ENCODE results near the gene DUSP5.
A peak's percentile ranks its signal among the peaks of the same experiment; 100 is the strongest.
"Not testable (repeated sequence)": the region's sequence is repeated elsewhere in the genome, so short reads cannot be mapped to it uniquely, and the experiment has no call there.

DUSP5 gene

GRCh38 chr10:110461088-110461487 lies 36.6 kb upstream of the DUSP5 start:
- Histone ChIP-seq H3K4me1 (ENCODE audit: control insufficient read depth in 2 of 2, insufficient read depth in 2 of 2, low read length in 2 of 2) (peaks cover 0 to 4% of the 10 kb centered on the region in 2 donors), H3K27me3 (ENCODE audit: control insufficient read depth in 2 of 2, insufficient read depth in 2 of 2, low read length in 2 of 2) (no peaks in the 10 kb centered on the region), H3K36me3 (ENCODE audit: control insufficient read depth in 2 of 2, insufficient read depth in 2 of 2, low read length in 2 of 2) (no peaks in the 10 kb centered on the region), H3K9ac (ENCODE audit: low read depth in 1 of 2, low read length in 2 of 2) (no peak overlapping the region), H3K27ac (ENCODE audit: low read depth in 2 of 2, low read length in 2 of 2) (peak overlapping the region in 1 of 2 donors; percentile 38), H3K9me3 (ENCODE audit: control insufficient read depth in 2 of 2, low read length in 2 of 2) (no peaks in the 10 kb centered on the region), H3K4me3 (ENCODE audit: low read length in 2 of 2) (no peak overlapping the region)

- Histone ChIP-seq H3K4me1 (ENCODE audit: control insufficient read depth in 2 of 2, insufficient read depth in 2 of 2, low read length in 2 of 2) (peaks cover 0 to 4% of the 10 kb centered on the region in 2 donors), H3K27ac (ENCODE audit: low read depth in 2 of 2, low read length in 2 of 2) (no peak overlapping the region), H3K9me3 (ENCODE audit: control insufficient read depth in 2 of 2, low read length in 2 of 2) (no peaks in the 10 kb centered on the region)
Measured at GRCh38 chr10:110461530-110461929, 36.2 kb upstream of the DUSP5 start.

DNA sequence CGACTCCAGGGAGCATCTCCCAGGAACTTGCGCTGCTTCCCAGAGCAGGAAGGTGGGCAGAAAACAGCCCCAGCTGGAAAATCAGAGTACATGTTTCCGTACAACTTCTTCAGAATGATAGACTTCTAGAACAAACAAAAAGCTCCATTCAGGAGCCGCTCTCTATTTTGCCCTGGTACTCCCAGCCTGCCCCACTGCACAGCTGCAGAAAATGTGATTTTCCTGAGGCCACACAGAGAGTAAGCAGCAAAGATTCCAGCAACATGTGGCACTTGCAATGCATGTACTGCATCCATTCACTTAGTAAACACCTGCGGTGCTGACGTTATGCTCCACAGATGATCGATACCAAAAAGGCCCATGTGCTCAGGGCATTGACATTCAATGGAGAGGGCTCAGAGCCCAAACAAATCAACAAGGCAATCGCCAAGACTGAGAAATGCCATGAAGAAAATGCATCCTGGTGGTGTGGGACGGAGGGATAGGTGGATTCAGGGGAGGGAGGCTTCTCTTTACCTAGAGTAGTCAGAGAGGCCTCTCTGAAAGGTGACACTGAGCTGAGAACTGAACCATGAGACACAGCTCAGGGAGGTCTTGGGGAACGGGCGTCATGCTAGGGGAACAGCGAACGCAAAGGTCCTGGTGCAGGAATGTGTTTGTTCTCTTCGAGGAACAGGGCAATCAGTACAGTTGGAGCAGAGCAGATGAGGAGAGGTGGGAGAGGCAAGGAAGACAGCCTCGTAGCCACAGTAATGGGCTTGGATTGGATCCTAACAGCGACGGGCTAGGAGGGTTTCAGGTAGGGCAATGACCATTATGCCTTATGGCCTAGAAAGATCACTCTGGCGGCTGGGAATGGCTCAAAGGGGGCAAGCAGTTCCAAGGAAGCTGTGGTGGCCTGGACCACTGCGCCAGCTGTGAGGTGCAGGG lies 35.3 kb upstream of the DUSP5 start:
- H3K27me3 ChIP-seq (ENCODE audit: control insufficient read depth in 2 of 2, insufficient read depth in 2 of 2, low read length in 2 of 2) = no peaks in the 10 kb centered on the region
- no peaks in the 10 kb centered on the region for H3K36me3 ChIP-seq (ENCODE audit: control insufficient read depth in 2 of 2, insufficient read depth in 2 of 2, low read length in 2 of 2)
- H3K4me1 ChIP-seq (ENCODE audit: control insufficient read depth in 2 of 2, insufficient read depth in 2 of 2, low read length in 2 of 2) = peaks cover 0 to 4% of the 10 kb centered on the region in 2 donors
- no peak overlapping the region for H3K9ac ChIP-seq (ENCODE audit: low read depth in 1 of 2, low read length in 2 of 2)
- H3K27ac ChIP-seq (ENCODE audit: low read depth in 2 of 2, low read length in 2 of 2) = no peak overlapping the region
- H3K9me3 ChIP-seq (ENCODE audit: control insufficient read depth in 2 of 2, low read length in 2 of 2) = no peaks in the 10 kb centered on the region
- H3K4me3 ChIP-seq (ENCODE audit: low read length in 2 of 2) = no peak overlapping the region

More at GRCh38 chr10:110461530-110461929, 36.2 kb upstream of the DUSP5 start:
- no peaks in the 10 kb centered on the region for H3K36me3 ChIP-seq (ENCODE audit: control insufficient read depth in 2 of 2, insufficient read depth in 2 of 2, low read length in 2 of 2)
- no peaks in the 10 kb centered on the region for H3K27me3 ChIP-seq (ENCODE audit: control insufficient read depth in 2 of 2, insufficient read depth in 2 of 2, low read length in 2 of 2)
- no peak overlapping the region for H3K9ac ChIP-seq (ENCODE audit: low read depth in 1 of 2, low read length in 2 of 2)
- H3K4me3 ChIP-seq (ENCODE audit: low read length in 2 of 2) = no peak overlapping the region

DNA sequence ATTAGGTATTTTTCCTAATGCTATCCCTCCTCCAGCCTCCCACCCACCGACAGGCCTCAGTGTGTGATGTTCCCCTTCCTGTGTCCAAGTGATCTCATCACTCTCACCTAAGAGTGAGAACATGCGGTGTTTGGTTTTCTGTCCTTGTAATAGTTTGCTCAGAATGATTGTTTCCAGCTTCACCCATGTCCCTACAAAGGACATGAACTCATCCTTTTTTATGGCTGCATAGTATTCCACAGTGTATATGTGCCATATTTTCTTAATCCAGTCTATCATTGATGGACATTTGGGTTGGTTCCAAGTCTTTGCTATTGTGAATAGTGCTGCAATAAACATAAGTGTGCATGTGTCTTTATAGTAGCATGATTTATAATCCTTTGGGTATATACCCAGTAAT lies 29.4 kb upstream of the DUSP5 start:
- not testable (repeated sequence) for H3K9me3 ChIP-seq (ENCODE audit: control insufficient read depth in 2 of 2, low read length in 2 of 2); H3K36me3 ChIP-seq (ENCODE audit: control insufficient read depth in 2 of 2, insufficient read depth in 2 of 2, low read length in 2 of 2); H3K9ac ChIP-seq (ENCODE audit: low read depth in 1 of 2, low read length in 2 of 2); H3K27me3 ChIP-seq (ENCODE audit: control insufficient read depth in 2 of 2, insufficient read depth in 2 of 2, low read length in 2 of 2); H3K4me1 ChIP-seq (ENCODE audit: control insufficient read depth in 2 of 2, insufficient read depth in 2 of 2, low read length in 2 of 2); H3K27ac ChIP-seq (ENCODE audit: low read depth in 2 of 2, low read length in 2 of 2); H3K4me3 ChIP-seq (ENCODE audit: low read length in 2 of 2)

GRCh38 chr10:110470541-110470940 lies 27.2 kb upstream of the DUSP5 start:
- H3K27me3 ChIP-seq (ENCODE audit: control insufficient read depth in 2 of 2, insufficient read depth in 2 of 2, low read length in 2 of 2); H3K36me3 ChIP-seq (ENCODE audit: control insufficient read depth in 2 of 2, insufficient read depth in 2 of 2, low read length in 2 of 2); H3K27ac ChIP-seq (ENCODE audit: low read depth in 2 of 2, low read length in 2 of 2); H3K4me1 ChIP-seq (ENCODE audit: control insufficient read depth in 2 of 2, insufficient read depth in 2 of 2, low read length in 2 of 2); H3K4me3 ChIP-seq (ENCODE audit: low read length in 2 of 2); H3K9me3 ChIP-seq (ENCODE audit: control insufficient read depth in 2 of 2, low read length in 2 of 2); H3K9ac ChIP-seq (ENCODE audit: low read depth in 1 of 2, low read length in 2 of 2): not testable (repeated sequence)

- Histone ChIP-seq H3K9me3 (ENCODE audit: control insufficient read depth in 2 of 2, low read length in 2 of 2) (no peaks in the 10 kb centered on the region), H3K27me3 (ENCODE audit: control insufficient read depth in 2 of 2, insufficient read depth in 2 of 2, low read length in 2 of 2) (peaks cover 0 to 5% of the 10 kb centered on the region in 2 donors)
Measured at GRCh38 chr10:110471566-110472139, 26.1 kb upstream of the DUSP5 start.

GRCh38 chr10:110474017-110474416 lies 23.7 kb upstream of the DUSP5 start:
- no peaks in the 10 kb centered on the region for H3K4me1 ChIP-seq (ENCODE audit: control insufficient read depth in 2 of 2, insufficient read depth in 2 of 2, low read length in 2 of 2)
- no peak overlapping the region for H3K9ac ChIP-seq (ENCODE audit: low read depth in 1 of 2, low read length in 2 of 2)
- H3K36me3 ChIP-seq (ENCODE audit: control insufficient read depth in 2 of 2, insufficient read depth in 2 of 2, low read length in 2 of 2) = no peaks in the 10 kb centered on the region
- H3K9me3 ChIP-seq (ENCODE audit: control insufficient read depth in 2 of 2, low read length in 2 of 2) = no peaks in the 10 kb centered on the region
- no peak overlapping the region for H3K27ac ChIP-seq (ENCODE audit: low read depth in 2 of 2, low read length in 2 of 2)
- H3K4me3 ChIP-seq (ENCODE audit: low read length in 2 of 2) = no peak overlapping the region
- peaks cover 2 to 5% of the 10 kb centered on the region in 2 donors for H3K27me3 ChIP-seq (ENCODE audit: control insufficient read depth in 2 of 2, insufficient read depth in 2 of 2, low read length in 2 of 2)

More at GRCh38 chr10:110471566-110472139, 26.1 kb upstream of the DUSP5 start:
- Histone ChIP-seq H3K27ac (ENCODE audit: low read depth in 2 of 2, low read length in 2 of 2) (no peak overlapping the region), H3K9ac (ENCODE audit: low read depth in 1 of 2, low read length in 2 of 2) (no peak overlapping the region), H3K4me3 (ENCODE audit: low read length in 2 of 2) (no peak overlapping the region), H3K4me1 (ENCODE audit: control insufficient read depth in 2 of 2, insufficient read depth in 2 of 2, low read length in 2 of 2) (no peaks in the 10 kb centered on the region), H3K36me3 (ENCODE audit: control insufficient read depth in 2 of 2, insufficient read depth in 2 of 2, low read length in 2 of 2) (no peaks in the 10 kb centered on the region)

- H3K27me3 ChIP-seq (ENCODE audit: control insufficient read depth in 2 of 2, insufficient read depth in 2 of 2, low read length in 2 of 2) = peaks cover 3 to 10% of the 10 kb centered on the region in 2 donors
- H3K4me3 ChIP-seq (ENCODE audit: low read length in 2 of 2) = no peak overlapping the region
- H3K9me3 ChIP-seq (ENCODE audit: control insufficient read depth in 2 of 2, low read length in 2 of 2) = no peaks in the 10 kb centered on the region
- H3K27ac ChIP-seq (ENCODE audit: low read depth in 2 of 2, low read length in 2 of 2) = no peak overlapping the region
- no peaks in the 10 kb centered on the region for H3K4me1 ChIP-seq (ENCODE audit: control insufficient read depth in 2 of 2, insufficient read depth in 2 of 2, low read length in 2 of 2)
- H3K36me3 ChIP-seq (ENCODE audit: control insufficient read depth in 2 of 2, insufficient read depth in 2 of 2, low read length in 2 of 2) = no peaks in the 10 kb centered on the region
- H3K9ac ChIP-seq (ENCODE audit: low read depth in 1 of 2, low read length in 2 of 2) = no peak overlapping the region
Measured at GRCh38 chr10:110474826-110475225, 22.9 kb upstream of the DUSP5 start.

DNA sequence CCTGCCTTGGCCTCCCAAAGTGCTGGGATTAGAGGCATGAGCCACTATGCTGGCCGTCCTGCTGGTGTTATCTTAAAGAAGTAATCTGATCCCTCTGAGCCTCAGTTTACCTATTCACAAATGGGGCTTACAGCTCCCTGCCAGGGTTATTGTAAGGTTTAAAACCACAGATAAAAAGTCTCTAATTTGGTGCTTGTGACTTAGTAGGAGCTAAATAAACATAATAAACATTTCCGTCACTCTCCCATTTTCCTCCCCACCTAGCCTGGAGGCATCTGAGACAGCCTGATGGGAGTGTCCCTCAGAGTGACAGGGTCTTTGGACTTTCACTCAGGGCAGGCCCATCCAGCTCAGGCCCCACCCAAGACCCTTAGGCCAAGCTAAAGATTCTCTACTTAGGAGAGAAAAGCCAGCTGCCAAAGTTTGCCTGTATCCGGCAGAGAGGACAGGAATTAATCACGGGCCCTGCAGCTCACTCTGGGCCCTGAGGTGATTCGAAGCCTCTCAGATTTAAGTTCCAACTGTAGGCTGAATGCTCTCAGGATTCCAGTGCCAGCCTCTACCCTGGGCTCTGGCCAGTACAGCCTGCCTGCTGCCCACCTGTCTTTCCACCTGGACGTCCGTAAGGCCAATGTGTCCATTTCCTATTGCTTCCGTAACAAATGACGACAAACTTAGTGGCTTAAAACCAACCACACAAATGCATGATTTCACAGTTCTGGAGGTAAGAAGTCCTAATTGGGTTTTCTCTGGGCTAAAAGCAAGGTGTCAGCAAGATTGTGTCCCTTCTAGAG lies 21.8 kb upstream of the DUSP5 start:
- Histone ChIP-seq H3K27ac (ENCODE audit: low read depth in 2 of 2, low read length in 2 of 2) (no peak overlapping the region), H3K27me3 (ENCODE audit: control insufficient read depth in 2 of 2, insufficient read depth in 2 of 2, low read length in 2 of 2) (peaks cover 3 to 12% of the 10 kb centered on the region in 2 donors), H3K9ac (ENCODE audit: low read depth in 1 of 2, low read length in 2 of 2) (no peak overlapping the region), H3K4me3 (ENCODE audit: low read length in 2 of 2) (no peak overlapping the region), H3K36me3 (ENCODE audit: control insufficient read depth in 2 of 2, insufficient read depth in 2 of 2, low read length in 2 of 2) (no peaks in the 10 kb centered on the region), H3K4me1 (ENCODE audit: control insufficient read depth in 2 of 2, insufficient read depth in 2 of 2, low read length in 2 of 2) (no peaks in the 10 kb centered on the region), H3K9me3 (ENCODE audit: control insufficient read depth in 2 of 2, low read length in 2 of 2) (no peaks in the 10 kb centered on the region)

DNA sequence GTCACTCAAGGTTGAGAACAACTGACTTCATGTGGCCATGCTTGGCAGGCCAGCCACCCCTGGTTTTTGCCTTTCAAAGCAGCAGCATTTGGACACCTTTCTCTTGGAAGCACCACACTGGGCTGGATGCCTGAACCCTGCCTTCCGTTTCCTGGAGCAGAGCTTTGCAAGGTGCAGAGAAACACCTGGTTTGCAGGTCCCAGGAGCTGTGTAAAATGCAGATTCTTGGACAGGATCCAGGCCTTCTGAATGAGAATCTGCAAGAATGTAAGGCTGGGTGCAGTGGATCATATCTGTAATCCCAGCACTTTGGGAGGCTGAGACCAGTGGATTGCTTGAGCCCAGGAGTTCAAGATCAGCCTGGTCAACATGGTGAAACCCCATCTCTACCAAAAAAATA lies 18.0 kb upstream of the DUSP5 start:
- Histone ChIP-seq H3K9ac (ENCODE audit: low read depth in 1 of 2, low read length in 2 of 2) (no peak overlapping the region), H3K27me3 (ENCODE audit: control insufficient read depth in 2 of 2, insufficient read depth in 2 of 2, low read length in 2 of 2) (peaks cover 3 to 16% of the 10 kb centered on the region in 2 donors), H3K27ac (ENCODE audit: low read depth in 2 of 2, low read length in 2 of 2) (no peak overlapping the region), H3K9me3 (ENCODE audit: control insufficient read depth in 2 of 2, low read length in 2 of 2) (no peaks in the 10 kb centered on the region), H3K4me1 (ENCODE audit: control insufficient read depth in 2 of 2, insufficient read depth in 2 of 2, low read length in 2 of 2) (no peaks in the 10 kb centered on the region), H3K36me3 (ENCODE audit: control insufficient read depth in 2 of 2, insufficient read depth in 2 of 2, low read length in 2 of 2) (no peaks in the 10 kb centered on the region), H3K4me3 (ENCODE audit: low read length in 2 of 2) (no peak overlapping the region)

Measured in mucosa of rectum (tissue), 2 donors.